ENCODE data around the gene SYNC.

DNA sequence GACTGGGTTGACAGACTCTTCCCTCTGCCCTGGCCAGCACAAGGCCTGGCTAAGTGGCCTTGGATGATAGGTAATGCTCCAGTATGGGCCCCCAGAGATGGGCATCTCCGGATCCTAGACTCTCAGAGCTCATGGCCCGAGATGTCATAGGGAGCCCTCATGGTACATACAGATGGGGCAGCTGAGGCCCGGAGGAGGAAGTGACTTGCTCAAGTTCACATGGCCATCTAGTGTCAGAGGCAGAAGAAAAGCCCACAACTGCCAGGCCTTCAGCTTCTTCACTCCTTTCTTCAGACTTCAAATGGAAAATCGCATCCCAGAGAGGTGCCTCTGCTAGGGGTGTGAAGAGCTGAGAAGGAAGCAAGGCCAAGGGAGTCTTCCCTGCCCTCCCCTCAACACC is 46.8 kb upstream of the SYNC start:
- TF ChIP-seq, protein P1, sequence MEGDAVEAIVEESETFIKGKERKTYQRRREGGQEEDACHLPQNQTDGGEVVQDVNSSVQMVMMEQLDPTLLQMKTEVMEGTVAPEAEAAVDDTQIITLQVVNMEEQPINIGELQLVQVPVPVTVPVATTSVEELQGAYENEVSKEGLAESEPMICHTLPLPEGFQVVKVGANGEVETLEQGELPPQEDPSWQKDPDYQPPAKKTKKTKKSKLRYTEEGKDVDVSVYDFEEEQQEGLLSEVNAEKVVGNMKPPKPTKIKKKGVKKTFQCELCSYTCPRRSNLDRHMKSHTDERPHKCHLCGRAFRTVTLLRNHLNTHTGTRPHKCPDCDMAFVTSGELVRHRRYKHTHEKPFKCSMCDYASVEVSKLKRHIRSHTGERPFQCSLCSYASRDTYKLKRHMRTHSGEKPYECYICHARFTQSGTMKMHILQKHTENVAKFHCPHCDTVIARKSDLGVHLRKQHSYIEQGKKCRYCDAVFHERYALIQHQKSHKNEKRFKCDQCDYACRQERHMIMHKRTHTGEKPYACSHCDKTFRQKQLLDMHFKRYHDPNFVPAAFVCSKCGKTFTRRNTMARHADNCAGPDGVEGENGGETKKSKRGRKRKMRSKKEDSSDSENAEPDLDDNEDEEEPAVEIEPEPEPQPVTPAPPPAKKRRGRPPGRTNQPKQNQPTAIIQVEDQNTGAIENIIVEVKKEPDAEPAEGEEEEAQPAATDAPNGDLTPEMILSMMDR (IDR thresholded peaks at IDR 0.05) = no peak
- TF ChIP-seq POLR2A (IDR thresholded peaks at IDR 0.05) = no peak
